Activated T-cell treated with anti-CD3 and anti-CD28 coated beads for 1 hour (primary cell): ENCODE data around the gene PRR15.
"Not testable (repeated sequence)": the region's sequence is repeated elsewhere in the genome, so short reads cannot be mapped to it uniquely, and the experiment has no call there.

Experiments used
- DNase-seq: peaks from one replicate; pipeline ENCODE4 v3.0.0-alpha.2; 2020; ENCODE audit warnings: low read depth

Gene PRR15, protein sequence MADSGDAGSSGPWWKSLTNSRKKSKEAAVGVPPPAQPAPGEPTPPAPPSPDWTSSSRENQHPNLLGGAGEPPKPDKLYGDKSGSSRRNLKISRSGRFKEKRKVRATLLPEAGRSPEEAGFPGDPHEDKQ

DNA sequence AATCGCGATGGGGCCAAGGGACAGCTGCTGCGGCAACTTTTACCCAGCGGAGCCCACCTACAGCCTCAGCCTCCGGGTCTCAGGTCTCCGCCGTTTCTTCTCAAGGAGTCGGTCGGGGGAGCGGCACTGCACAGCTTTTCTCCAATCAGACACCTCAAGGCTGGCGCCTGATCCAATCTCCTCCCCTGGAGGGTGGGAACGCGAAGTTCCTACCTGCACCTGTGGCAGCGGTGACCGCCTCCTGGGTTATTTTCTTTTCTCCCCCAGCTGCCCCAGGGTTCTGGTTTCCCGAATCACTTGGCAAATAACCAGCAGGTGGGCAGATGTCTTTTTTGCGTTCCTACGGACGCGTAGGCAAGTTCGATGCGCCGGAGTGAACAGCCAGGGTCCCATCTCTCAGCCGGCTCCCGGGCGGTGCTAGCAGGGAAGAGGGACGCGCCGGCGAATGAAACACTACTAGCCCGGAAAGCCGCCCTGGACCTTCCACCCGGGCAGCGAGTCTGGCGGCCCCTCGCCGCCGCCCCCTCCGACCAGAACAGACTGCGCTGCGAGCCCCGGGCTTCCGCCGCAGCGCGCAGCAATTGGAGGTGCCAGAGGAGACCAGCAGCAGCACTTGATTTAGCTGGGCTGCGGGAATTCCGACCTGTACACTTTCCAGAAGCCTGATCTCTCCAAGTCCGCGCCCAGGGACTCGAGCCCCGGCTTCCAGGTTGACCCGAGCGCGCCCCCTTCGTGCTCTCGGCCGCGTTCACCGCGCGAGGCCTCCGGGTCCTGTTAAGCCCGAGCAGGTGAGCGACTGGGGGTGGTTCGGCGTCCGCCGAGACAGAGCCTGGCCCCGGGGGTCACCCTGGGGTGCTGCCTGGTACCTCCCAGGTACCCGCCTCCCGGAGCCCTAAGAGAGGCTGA lies at the start of gene PRR15:
PRR15 (plus strand) TSS at position 246 of the 906 bp plus-strand sequence. CDS start 2,495 bp downstream, outside the sequence.
- no peak for DNase-seq

DNA sequence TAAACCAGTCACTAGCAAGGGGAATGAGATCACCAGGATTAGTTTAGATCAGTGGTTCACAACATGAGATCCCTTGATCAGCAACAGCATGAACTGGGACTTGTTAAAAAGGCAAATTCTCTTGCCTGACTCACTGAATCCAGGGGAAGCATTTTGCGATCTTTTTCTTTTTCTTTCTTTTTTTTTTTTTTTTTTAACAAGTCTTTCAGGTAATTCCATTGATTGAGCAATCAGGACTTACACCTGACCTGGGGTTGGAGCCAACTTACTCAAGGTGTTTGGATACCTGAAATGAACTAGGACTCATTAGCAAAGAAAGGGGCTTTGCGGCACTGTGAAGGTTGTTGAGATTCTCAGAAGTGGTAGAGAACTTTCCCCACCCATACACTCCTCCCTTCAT lies 47.1 kb upstream of the PRR15 start:
- DNase-seq, result no peak

DNA sequence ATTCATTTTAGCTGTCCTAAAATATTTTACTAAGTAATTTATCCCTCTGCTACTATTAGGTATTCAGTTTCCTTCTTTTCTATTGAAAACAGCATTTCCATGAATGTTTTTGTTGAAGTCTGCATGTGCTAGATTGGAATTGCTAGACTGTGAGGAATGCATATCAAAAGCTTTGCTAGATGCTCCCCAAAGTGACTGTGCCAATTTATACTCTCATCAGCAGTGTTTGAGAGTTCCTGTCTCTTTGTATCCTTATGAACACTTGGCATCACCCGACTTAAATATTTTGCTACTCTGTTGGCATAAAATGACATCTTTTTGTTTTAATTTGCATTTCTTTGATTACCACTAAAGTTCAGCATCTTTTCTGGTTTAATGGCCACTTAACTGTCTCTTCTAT lies 45.0 kb upstream of the PRR15 start:
- no peak for DNase-seq

DNA sequence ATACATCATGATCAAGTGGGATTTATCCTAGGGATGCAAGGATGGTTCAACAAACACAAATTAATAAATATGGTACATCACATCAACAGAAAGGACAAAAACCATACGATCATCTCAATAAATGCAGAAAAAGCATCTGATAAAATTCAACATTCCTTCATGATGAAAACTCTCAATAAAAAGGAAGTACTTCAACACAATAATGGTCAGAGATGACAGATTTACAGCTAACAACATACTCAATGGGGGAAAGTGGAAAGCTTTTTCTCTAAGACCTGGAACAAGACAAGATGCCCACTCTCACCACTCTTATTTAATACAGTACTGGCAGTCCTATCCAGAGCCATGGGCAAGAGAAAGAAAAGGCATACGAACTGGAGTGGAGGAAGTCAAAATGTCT lies 39.9 kb upstream of the PRR15 start:
- no peak for DNase-seq

DNA sequence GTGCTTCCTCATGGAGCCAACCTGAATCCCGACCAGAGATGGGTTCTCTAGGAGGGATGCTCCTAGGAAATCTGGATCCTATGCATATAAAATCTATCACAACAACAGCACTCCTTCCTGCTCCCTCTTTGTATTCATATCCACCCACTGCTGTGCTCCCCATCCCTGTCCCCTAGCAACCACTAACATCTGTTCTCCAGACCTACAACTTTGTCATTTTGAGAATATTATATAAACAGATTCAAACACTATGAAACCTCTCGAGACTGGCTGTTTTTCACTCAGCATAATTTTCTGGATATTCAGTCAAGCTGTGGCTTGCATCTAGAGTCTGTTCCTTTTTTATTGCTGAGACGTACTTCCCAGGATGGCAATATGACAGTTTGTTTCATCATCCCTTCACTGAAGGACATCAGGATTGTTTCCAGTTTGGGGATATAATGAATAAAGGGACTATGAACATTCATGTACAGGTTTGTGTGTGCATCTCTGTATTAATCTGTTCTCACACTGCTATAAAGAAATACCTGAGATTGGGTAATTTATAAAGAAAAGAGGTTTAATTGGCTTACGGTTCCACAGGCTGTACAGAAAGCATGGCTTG lies 36.0 kb upstream of the PRR15 start:
- no peak for DNase-seq

DNA sequence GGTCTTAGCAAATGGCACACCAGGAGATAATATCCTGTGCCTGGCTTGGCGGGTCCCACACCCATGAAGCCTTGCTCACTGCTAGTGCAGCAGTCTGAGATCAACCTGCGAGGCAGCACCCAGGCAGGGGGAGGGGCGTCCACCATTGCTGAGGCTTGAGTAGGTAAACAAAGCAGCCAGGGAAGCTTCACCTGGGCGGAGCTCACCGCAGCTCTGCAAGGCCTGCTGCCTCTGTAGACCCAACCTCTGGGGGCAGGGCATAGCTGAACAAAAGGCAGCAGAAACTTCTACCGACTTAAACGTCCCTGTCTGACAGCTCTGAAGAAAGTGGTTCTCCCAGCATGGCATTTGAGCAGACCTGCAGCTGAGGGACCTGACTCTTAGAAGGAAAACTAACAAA lies 35.1 kb upstream of the PRR15 start:
- DNase-seq, result not testable (repeated sequence)

DNA sequence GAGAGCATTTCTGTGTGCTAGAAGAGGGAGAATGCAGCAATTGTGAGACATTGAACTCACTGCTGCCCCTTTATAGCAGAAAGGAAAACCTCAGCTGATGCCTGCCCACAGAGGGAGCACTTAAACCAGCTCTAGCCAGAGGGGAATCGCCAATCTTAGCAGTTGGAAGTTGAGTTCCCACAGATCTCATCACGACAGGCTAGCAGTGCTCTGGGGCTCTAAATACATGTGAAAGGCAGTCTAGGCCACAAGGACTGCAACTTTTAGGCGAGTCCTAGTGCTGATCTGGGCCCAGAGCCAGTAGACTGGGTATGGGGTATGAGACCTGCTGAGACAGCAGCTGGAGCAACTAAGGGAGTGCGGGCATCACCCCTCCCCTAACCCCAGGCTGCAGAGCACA lies 25.2 kb upstream of the PRR15 start:
- DNase-seq, result no peak

DNA sequence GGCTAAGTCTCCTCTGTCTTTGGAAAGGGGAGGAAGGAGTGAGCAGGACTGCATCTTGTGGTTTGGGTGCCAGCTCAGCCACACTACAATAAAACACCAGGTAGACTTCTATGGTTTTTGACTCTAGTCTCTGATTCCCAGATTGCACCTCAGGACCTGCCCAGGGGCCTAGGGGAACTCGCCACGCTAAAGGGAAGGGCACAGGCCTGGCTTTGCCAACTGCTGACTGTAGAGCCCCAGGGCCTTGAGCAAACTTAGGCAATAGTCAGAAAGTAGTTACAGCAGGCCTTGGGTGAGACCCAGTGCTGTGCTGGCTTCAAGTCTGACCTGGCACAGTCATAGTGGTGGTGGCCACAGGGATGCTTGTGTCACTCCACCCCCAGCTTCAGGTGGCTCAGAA lies 24.2 kb upstream of the PRR15 start:
- no peak for DNase-seq

DNA sequence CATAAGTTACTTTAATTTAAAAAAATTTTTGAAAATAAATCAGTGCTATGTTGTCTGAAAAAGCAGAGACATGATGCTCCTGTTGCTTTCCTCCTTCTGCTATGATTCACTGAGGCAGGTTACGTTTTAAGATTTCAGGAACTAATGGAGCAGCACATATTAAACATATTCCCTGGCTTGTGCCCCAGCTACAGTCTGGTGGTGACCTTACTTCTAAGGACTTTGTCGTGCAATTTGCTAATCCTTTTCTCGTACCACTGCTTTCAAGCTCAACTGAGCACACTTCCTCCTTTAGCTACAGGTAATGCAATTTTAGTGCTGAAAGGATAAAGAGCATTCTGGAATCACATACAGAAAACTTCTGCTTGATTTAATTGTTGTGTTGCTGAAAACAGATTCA lies 16.2 kb upstream of the PRR15 start:
- no peak for DNase-seq

DNA sequence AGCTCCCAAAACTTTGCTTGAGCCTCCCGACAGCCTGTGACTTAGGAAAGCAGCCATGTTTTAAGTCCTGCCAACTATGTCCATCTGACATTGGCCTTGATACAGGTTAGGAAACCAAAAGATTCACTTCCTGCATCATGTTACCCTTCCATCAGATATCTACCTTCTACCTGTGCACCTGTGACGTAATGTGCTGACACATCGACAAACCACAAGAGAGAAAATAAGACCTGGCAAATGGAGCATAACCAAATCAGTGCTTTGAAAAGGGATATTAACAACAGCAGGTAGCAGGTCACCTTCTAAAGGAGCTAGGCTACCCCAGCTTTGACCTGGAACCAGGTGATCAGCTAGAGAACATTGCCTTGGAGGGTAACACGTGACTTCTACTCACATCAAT lies 14.8 kb upstream of the PRR15 start:
- no peak for DNase-seq

DNA sequence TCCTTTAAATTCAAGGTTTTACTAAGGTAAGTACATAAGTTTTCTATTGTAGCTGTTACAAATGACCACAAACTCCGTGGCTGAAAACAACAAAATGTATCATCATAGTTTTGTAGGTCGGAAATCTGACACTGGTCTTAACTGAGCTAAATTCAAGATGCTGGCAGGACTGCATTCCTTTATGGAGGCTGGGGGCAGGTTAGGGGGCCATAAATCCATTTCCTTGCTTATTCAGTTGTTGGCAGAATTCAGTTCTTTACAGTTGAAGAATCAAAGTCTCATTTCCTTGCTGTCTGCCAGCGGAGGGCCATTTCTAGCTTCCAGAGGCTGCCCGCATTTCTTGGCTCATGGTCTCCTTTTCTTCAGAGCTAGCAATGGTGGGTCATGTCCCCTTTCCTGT lies 11.2 kb upstream of the PRR15 start:
- DNase-seq, result no peak

DNA sequence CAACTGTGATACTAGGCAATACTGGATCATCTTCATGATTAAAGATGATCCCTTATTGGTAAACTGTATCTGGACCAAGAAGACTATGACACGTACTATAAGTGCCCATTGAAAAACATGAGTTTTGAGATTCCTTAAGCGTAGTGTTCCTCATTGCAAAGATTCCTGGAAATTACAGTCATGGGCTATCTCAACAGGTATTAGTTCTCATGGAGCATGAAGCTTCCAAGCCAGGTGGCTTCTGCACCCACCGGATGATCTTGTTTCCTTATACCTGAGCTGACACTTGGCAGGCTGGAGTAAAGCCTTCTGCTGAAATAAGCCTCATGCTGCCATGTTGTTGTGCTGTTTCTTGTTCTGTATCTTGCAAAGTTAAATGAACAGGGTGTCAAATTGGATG lies 8.6 kb upstream of the PRR15 start:
- DNase-seq, result no peak

DNA sequence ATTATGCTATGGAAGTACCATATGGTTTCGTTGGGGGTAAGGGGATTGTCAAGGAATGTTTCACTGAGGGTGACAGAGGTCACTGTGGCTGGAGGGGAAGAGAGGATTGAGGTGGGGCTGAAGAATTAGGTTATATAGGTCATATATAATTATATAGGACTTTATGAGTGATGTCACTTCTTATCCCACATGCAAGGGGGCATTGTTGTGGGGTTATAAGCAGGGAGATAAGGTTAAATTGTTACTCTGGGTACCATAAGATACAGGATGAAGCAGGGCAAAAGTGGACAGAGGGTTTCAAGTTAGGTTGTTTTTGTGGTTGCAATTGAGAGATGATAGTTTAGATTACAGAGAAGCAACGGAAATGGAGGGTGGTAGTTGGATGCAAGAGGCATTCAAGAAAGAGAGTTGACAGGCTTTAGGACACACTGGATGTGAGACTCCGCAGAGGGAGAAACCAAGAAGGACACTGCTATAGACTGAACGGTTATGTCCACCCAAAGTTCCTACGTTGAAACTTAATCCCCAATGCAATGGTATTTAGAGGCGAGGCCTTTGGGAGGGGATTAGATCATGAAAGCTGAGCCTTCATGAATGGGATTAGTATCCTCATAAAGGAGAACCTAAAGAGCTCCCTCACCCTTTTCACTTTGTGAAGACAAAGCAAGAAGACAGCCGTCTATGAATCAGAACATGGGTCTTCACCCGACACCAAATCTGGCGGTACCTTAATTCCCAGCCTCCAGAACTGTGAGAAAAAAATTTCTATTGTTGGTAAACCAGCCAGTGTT lies 7.0 kb upstream of the PRR15 start:
- DNase-seq, result no peak

DNA sequence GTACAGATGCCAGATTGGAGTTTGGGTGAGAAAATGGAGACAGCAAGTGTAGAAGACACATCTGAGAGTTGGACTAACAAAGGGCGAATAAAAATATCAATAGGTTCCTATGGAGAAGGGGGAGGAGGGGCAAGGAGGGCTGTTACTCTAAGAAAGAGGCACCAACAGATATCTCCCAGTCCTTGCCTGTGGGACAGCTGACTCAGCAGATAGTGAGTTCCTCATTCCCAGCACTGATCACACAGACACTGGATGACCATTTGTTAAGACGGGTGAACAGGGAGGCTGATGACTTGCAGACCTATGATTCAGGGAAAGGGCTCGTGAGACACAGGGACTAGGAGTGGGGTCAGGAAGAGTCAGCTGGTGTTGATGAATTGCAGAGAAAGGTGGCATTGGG lies 5.7 kb upstream of the PRR15 start:
- DNase-seq, result no peak

DNA sequence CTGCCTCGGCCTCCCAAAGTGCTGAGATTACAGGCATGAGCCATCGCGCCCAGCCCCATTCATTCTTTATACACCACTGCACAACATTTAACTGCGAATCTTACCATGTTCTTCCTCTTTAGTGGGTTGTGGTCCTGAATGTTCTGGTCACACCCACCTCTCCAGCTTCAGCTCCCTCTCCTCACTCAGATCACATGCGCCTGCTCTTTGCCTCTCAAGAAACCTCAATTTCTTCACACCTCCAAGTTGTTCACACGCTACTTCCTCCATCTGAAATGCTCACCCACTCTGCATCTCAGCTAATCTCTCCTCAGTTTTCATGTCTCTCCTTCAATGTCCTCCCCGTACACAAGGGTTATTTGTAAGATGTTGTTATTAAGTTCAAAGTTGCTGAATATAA lies 2.4 kb upstream of the PRR15 start:
- no peak for DNase-seq

DNA sequence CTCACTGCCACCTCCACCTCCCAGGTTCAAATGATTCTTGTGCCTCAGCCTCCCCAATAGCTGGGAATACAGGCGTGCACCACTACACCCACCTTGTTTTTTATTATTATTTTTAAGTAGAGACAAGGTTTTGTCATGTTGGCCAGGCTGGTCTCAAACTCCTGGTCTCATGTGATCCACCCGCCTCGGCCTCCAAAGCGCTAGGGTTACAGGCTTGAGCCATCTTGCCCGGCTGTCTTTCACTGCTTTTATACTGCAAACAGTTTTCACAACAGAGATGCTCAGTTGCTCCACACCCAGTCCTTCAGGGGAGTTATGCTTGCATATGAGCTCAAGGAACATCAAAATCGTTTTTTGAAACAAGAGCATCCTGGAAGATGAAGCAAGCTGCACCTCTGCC lies 1.3 kb upstream of the PRR15 start:
- no peak for DNase-seq

DNA sequence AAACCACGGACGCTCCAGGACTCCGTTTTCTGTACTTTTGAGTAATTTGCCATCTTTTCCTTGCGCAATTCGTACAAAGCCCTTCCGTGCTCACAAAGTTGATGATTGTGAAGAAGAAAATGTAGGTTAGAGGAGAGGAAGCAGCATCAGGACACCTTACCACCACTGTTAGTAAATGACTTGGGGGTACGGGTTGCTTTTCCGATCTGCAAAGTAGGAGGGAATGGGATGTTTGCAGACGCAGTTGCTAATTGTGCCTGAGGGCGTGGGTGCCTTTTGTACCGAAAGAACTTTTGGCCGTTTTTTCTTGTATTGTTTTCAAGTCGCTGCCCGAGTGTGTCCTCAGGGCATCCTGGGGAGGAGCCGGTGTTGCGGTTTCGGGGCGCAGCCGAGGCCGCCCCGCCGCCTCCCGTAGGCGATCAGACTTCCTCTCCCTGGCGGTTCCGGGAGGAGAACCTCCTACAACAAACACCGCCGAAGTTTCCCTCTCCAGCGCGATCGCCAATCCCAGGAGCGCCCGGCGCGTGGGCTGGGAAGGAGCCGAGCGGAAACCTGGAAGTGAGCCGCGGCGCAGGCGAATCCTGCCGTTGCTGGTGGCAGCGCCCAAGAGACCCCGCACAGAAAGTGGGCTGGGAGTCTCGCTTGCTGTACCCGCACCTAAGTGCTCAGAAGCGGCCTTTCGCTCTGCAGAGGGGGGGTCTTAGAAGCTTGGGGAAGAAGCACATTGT lies 1.0 kb downstream of the PRR15 start:
- no peak for DNase-seq

DNA sequence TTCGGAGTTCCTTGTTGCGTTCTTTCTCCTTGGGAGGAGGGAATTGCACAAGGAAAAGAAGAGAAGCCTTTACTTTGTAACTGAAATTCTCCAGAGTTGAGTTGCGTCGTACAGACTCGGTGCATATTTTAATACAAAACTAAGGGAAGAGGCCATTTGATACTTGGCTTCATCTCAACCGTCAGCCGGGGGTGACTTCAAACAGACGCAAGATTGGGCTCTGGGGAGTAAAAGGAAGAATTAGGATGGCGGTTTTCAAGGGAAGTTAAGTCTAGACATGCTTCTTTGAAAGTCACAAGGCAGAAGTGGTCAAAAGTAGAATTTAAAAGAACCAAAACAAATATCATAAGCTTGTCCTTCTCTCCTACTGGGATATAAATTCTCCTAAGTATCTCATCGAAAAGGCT lies 1.6 kb downstream of the PRR15 start:
- DNase-seq, result no peak

DNA sequence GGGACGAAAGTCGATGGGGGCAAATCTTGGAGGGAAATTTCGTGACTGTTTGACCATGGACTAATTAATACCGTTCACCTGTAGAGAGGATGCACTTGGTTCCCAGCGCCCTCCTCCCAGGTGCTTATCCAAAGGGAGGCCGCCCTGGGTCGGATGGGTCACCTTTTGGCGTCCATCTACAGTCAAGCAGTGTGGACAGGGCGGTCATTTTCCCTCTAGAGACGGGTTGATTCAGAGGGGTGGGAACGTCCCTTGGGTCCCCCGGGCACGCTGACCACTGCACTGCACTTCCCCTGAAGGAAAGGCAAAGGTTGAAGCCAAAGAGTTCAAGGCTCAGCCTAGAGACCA lies 2.0 kb downstream of the PRR15 start:
- DNase-seq, result no peak

DNA sequence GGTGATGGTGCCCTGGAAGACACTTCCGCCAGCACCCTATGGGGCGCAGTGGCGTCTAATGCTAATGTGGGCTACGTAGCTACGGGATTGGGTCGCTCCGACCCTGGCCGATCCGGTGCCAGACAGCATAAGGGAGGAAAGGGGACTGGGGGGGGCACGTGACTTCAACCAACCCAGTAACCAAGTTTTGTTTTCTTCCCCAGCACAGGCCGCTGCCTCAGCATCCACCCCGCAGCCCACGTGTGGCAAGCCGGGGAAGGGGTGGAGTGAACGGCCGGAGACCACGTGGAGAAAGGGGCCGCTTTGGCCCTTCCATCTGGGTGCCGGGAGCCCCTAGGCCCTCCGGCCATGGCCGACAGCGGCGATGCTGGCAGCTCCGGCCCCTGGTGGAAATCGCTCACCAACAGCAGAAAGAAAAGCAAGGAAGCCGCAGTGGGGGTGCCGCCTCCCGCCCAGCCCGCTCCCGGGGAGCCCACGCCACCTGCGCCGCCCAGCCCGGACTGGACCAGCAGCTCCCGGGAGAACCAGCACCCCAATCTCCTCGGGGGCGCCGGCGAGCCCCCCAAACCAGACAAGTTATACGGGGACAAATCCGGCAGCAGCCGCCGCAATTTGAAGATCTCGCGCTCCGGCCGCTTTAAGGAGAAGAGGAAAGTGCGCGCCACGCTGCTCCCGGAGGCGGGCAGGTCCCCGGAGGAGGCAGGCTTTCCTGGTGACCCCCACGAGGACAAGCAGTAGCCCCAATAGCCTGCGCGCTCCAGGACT lies 2.5 kb downstream of the PRR15 start:
- DNase-seq, result no peak

DNA sequence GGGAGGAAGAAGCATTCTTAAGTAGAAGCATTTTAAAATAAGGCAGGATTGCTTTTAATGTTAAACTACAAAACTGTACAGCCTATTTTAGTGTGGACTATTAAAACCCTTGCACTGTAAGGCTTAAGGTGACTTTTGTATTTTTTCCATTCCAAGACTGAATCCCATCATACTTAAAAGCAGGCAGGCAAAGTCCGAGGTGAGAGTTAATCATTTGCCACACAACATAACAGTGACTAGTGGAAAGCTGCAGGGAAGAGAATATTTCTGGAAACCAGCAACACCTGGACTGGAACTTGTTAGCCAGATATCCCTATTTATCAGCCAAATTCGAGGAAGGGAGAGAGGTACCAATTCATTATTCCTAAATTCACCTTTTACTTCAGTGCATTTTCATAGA lies 3.5 kb downstream of the PRR15 start:
- no peak for DNase-seq
